Kidney epithelial cell (primary cell): ENCODE measurements around the gene BRWD1. TPM values are rescaled to one million over a fixed set of nuclear protein-coding genes. Genes with fewer than 3 reads are reported as not detected.

Experiments
- DNase-seq: peaks from one replicate; pipeline ENCODE4 v3.0.0-alpha.2; 2010; ENCODE audit warnings: low read depth
- H3K27me3 ChIP-seq: 2 replicates; pipeline ENCODE4 v1.6.0; 2011; ENCODE audit warnings: low read length; ENCODE audit not compliant: control insufficient read depth, insufficient read depth
- H3K36me3 ChIP-seq: 2 replicates; pipeline ENCODE4 v1.5.1; 2011; ENCODE audit warnings: low read length; ENCODE audit not compliant: control insufficient read depth, insufficient read depth
- H3K4me3 ChIP-seq: 2 replicates; pipeline ENCODE4 v1.5.1; 2011; ENCODE audit warnings: low read depth, mild to moderate bottlenecking, control low read depth, low read length
- CTCF ChIP-seq: IDR thresholded peaks from 2 replicates; pipeline ENCODE4 v1.5.1; 2011; ENCODE audit warnings: mild to moderate bottlenecking, moderate library complexity, low read length, control low read depth, inconsistent platforms; ENCODE audit not compliant: insufficient read depth, poor library complexity, severe bottlenecking
- total RNA-seq: library from RNA; depleted of rRNA; stranded (reverse); fragments of >200 nt; gene quantifications from 2 replicates; pipeline ENCODE4 v1.2.3, GENCODE V29; 2015

Gene BRWD1
- total RNA-seq, 1 donor from 2014 or later: 26.3 TPM

GRCh38 chr21:39150316-39150715, 163.1 kb downstream of the BRWD1 start:
- H3K27me3 ChIP-seq: no peaks in the 10 kb centered on the region
- no peak for TF ChIP-seq CTCF
- no peak for DNase-seq
- H3K36me3 ChIP-seq: no peaks in the 10 kb centered on the region
- no peak overlapping the region for H3K4me3 ChIP-seq

GRCh38 chr21:39149882-39150281, 163.6 kb downstream of the BRWD1 start:
- no peaks in the 10 kb centered on the region for H3K27me3 ChIP-seq
- TF ChIP-seq CTCF: no peak
- no peak overlapping the region for H3K4me3 ChIP-seq
- H3K36me3 ChIP-seq: no peaks in the 10 kb centered on the region
- DNase-seq: no peak

GRCh38 chr21:39148975-39149374, 164.5 kb downstream of the BRWD1 start:
- H3K4me3 ChIP-seq: no peak overlapping the region
- H3K27me3 ChIP-seq: no peaks in the 10 kb centered on the region
- H3K36me3 ChIP-seq: no peaks in the 10 kb centered on the region
- TF ChIP-seq CTCF: no peak
- DNase-seq: no peak

DNA sequence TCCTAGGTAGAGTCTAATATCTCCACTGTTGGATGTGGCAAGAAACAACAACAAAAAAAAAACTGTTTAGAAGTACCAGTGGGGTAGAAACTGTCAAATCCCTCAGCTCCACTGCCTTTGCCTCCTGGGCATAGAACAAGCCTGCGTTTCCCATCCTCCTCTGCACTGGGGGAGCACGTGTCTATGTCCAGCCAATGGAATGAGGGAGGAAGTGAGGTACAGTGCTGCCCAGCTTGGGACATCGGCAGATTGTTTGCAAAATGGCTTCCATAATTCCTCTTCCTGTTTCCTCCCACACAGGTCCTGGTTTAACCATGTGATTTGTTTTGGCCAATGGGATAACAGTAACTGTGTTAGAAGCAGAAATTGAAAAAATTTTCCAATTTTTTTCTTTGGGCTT, 169.2 kb downstream of the BRWD1 start:
- H3K36me3 ChIP-seq: no peaks in the 10 kb centered on the region
- DNase-seq: no peak
- no peaks in the 10 kb centered on the region for H3K27me3 ChIP-seq
- H3K4me3 ChIP-seq: no peak overlapping the region
- TF ChIP-seq CTCF: no peak

DNA sequence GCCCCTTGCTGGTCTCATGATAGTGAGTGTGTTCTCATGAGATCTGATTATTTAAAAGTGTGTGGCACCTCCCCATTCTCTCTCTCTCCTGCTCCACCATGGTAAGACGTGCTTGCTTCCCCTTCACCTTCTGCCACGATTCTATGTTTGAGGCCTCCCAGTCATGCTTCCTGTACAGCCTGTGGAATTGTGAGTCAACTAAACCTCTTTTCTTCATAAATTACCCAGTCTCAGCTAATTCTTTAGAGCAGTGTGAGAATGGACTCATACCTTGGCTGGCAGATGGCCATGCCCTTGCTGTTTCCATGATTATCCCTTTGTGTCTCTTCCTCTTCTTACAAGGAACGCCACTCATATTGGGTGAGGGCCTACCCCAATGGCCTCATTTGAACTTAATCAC, 170.5 kb downstream of the BRWD1 start:
- no peak overlapping the region for H3K4me3 ChIP-seq
- no peaks in the 10 kb centered on the region for H3K36me3 ChIP-seq
- DNase-seq: no peak
- TF ChIP-seq CTCF: no peak
- H3K27me3 ChIP-seq: no peaks in the 10 kb centered on the region

DNA sequence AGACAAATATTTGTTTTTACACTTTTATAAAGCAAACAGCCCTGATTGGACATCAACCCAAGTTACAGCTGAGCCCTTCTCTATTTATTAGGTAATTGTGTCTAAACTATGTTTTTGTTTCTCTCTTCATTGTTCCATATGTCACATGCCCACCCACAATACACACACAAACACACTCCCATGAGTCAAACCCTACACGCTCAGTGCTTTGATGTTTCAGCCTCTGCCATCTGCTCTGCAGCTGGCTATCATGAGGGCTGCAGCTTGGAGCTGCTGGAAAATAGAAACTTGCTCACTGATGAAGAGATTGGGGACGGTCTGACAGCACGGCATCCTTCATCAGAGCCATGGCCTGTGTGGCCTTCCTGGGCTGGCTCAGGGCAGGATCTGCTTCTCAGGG, 171.9 kb downstream of the BRWD1 start:
- Histone ChIP-seq H3K27me3 (no peaks in the 10 kb centered on the region), H3K36me3 (no peaks in the 10 kb centered on the region), H3K4me3 (no peak overlapping the region)
- no peak for TF ChIP-seq CTCF
- DNase-seq: no peak
